K562 (cell line): ENCODE results near the gene MXRA7. TPM values are rescaled to one million over a fixed set of nuclear protein-coding genes. Genes with fewer than 3 reads are reported as not detected.

Experiments
- BCL6 ChIP-seq: fragments of 250-450 bp; sonication (Bioruptor Pico); IDR thresholded peaks from 2 replicates; pipeline ENCODE4 v1.4.0; 2020
- CAMTA2 ChIP-seq: fragments of 250-450 bp; sonication (Bioruptor Pico); conservative IDR thresholded peaks from 2 replicates; pipeline ENCODE4 v1.5.1; 2022
- CGGBP1 ChIP-seq: fragments of 250-450 bp; sonication (Bioruptor Pico); IDR thresholded peaks from 2 replicates; pipeline ENCODE4 v1.9.0; 2021; ENCODE audit warnings: mild to moderate bottlenecking
- CHD7 ChIP-seq: fragments of 200-600 bp; sonication (generic); IDR thresholded peaks from one replicate; pipeline ENCODE4 v1.6.1; 2012; ENCODE audit warnings: mild to moderate bottlenecking, low read depth, low read length, inconsistent platforms
- DMBX1 ChIP-seq: fragments of 250-450 bp; sonication (Bioruptor Pico); IDR thresholded peaks from 2 replicates; pipeline ENCODE4 v1.8.0; 2022; ENCODE audit warnings: inconsistent platforms, mild to moderate bottlenecking, moderate library complexity, borderline replicate concordance
- ELK3 ChIP-seq: fragments of 450-650 bp; formaldehyde crosslinking; IDR thresholded peaks from 2 replicates; pipeline ENCODE4 v1.4.0; 2020; ENCODE audit warnings: mild to moderate bottlenecking
- MIER1 ChIP-seq: fragments of 450-650 bp; IDR thresholded peaks from 2 replicates; pipeline ENCODE4 v1.6.1; 2016; ENCODE audit warnings: antibody characterized with exemption, mild to moderate bottlenecking, low read depth
- MXI1 ChIP-seq: IDR thresholded peaks from 2 replicates; pipeline ENCODE4 v1.6.1; 2011; ENCODE audit warnings: low read depth, mild to moderate bottlenecking, improper control_type of control experiment, low read length
- RB1 ChIP-seq: fragments of 450-650 bp; IDR thresholded peaks from 2 replicates; pipeline ENCODE4 v1.6.1; 2017; ENCODE audit warnings: low read depth, mild to moderate bottlenecking
- SAFB ChIP-seq: fragments of 200-400 bp; formaldehyde crosslinking; IDR thresholded peaks from 2 replicates; pipeline ENCODE4 v1.6.1; 2017; ENCODE audit warnings: low read depth, low read length, borderline replicate concordance
- SRF ChIP-seq, 2 experiments: fragments of 250-450, 450-650 bp in 1 of 2; sonication (Bioruptor Pico) in 1 of 2; sonication (generic) in 1 of 2; formaldehyde crosslinking; IDR thresholded peaks; 2 replicates each; pipeline versions ENCODE4 v1.5.0 to v1.5.1; 2020 to 2022; ENCODE audit warnings: mild to moderate bottlenecking in 1 of 2, missing genetic modification reagents in 1 of 2
- STAG1 ChIP-seq: sonication (generic); formaldehyde crosslinking; IDR thresholded peaks from 2 replicates; pipeline ENCODE4 v1.5.0; 2020; ENCODE audit warnings: missing genetic modification reagents, borderline replicate concordance
- TAF7 ChIP-seq: fragments of 450-650 bp; IDR thresholded peaks from 2 replicates; pipeline ENCODE4 v1.6.1; 2016; ENCODE audit warnings: missing genetic modification characterization, missing compliant biosample characterization
- USF2 ChIP-seq: sonication (generic); formaldehyde crosslinking; IDR thresholded peaks from 2 replicates; pipeline ENCODE4 v1.5.0; 2020; ENCODE audit warnings: missing genetic modification reagents
- ZBED1 ChIP-seq: IDR thresholded peaks from 2 replicates; pipeline ENCODE4 v1.6.1; 2014
- polyA plus RNA-seq, 8 experiments: library from polyadenylated mRNA; depleted of rRNA in 4 of 8; stranded (reverse) in 5 of 8; unstranded in 3 of 8; fragments of >200 nt; fragmentation: Nextera tagmentation in 2 of 8; fragmentation: Illumina TruSeq in 1 of 8; extraction: Ambion mirVana in 2 of 8; extraction: Trizol in 1 of 8; gene quantifications; 2 replicates each; pipeline versions ENCODE4 v1.2.1 to v1.2.3, GENCODE V29; 2011 to 2014; ENCODE audit warnings: inconsistent platforms in 1 of 8, missing spikeins in 1 of 8
- total RNA-seq, 7 experiments: library from RNA; depleted of rRNA in 6 of 7; stranded (reverse); fragments of >200 nt in 6 of 7; fragmentation: Illumina TruSeq in 2 of 7; extraction: Trizol in 2 of 7; gene quantifications; 2 replicates each; pipeline versions ENCODE4 v1.2.1 to v1.2.3, GENCODE V29; 2011 to 2021; ENCODE audit warnings: low replicate concordance in 1 of 7

The MXRA7 gene
- total and polyA plus RNA-seq, 9 of the 15 experiments (the other 6 are each of a cell fraction or from before 2014, with no cell fraction given): 2.6 to 38.4 (median 14.3) TPM

GRCh38 chr17:76735586-76736348 is 25.0 kb upstream of the MXRA7 start (continued):
- TF ChIP-seq CHD7 (no peak), STAG1 (no peak), BCL6 (CRISPR knock-in tag) (no peak), CAMTA2 (no peak), SRF (CRISPR knock-in tag; IDR thresholded peaks at IDR 0.05) (no peak), RB1 (no peak), ZBED1 (no peak), DMBX1 (CRISPR knock-in tag) (no peak), SAFB (no peak), ELK3 (CRISPR knock-in tag) (no peak), USF2 (no peak), CGGBP1 (CRISPR knock-in tag) (no peak), MIER1 (no peak), TAF7 (tag) (no peak), MXI1 (no peak)
